GM13976 (cell line): Measurements from ENCODE around the gene PAK1IP1.
A peak's percentile ranks its signal among the peaks of the same experiment; 100 is the strongest.
"Not testable (repeated sequence)": the region's sequence is repeated elsewhere in the genome, so short reads cannot be mapped to it uniquely, and the experiment has no call there.

Experiments used
- DNase-seq: peaks from one replicate; pipeline ENCODE4 v3.0.0; 2012; ENCODE audit warnings: low spot score
- CTCF ChIP-seq: IDR thresholded peaks from 2 replicates; pipeline ENCODE4 v1.5.1; 2012; ENCODE audit warnings: borderline replicate concordance, mild to moderate bottlenecking; ENCODE audit not compliant: insufficient read depth; ENCODE audit errors: extremely low read depth, missing control alignments, control extremely low read depth
- in situ Hi-C: fragments of 300-500 bp; cut with MboI; formaldehyde crosslinking; loops from one replicate; pipeline ENCODE4 v1.12.0; 2022; ENCODE audit warnings: low sequenced_read_pairs, mixed read lengths, inconsistent platforms; ENCODE audit not compliant: unreplicated experiment

The PAK1IP1 gene

DNA sequence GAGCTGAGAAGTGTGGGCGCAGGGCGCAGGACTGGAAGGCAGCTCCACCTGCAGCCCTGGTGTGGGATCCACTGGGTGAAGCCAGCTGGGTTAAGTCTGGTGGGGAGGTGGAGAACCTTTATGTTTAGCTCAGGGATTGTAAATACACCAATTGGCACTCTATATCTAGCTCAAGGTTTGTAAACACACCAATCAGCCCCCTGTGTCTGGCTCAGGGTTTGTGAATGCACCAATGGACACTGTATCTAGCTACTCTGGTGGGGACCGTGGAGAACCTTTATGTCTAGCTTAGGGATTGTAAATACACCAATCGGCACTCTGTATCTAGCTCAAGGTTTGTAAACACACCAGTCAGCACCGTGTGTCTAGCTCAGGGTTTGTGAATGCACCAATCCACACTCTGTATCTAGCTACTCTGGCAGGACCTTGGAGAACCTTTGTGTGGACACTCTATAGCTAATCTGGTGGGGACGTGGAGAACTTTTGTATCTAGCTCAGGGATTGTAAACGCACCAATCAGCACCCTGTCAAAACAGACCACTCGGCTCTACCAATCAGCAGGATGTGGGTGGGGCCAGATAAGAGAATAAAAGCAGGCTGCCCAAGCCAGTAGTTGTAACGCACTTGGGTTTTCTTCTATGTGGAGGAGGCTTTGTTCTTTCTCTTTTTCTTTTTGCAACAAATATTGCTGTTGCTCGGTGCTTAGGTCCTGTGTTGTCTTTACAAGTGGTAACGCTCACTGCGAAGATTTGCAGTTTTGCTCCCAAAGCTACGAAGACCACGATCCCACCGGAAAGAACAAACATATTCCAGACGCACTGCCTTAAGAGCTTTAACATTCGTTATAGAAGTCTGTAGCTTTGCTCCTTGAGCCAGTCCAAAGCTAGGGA lies 26.4 kb downstream of the PAK1IP1 start:
- in situ Hi-C loops: not testable (repeated sequence)

GRCh38 chr6:10721850-10722569 lies 27.2 kb downstream of the PAK1IP1 start:
- no peak for DNase-seq
- in situ Hi-C loops: no loop called here
- no peak for TF ChIP-seq CTCF

More for the DNA sequence above, 26.4 kb downstream of the PAK1IP1 start:
- TF ChIP-seq CTCF: peak; percentile 26
- not testable (repeated sequence) for DNase-seq

DNA sequence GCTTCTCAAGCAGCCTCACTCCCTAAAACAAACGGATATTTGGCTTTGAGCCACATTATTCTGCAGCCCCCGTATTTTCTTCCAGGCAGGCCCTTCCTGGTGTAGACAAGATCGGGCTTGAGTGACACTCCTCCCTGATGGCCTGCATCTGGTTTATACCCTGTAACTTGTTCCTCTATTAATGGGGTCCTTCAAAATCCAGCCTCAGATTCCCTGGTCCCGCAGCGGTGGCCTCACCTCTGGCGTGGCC lies 27.7 kb downstream of the PAK1IP1 start:
- TF ChIP-seq CTCF: no peak
- DNase-seq: no peak
- in situ Hi-C loops: no loop called here

DNA sequence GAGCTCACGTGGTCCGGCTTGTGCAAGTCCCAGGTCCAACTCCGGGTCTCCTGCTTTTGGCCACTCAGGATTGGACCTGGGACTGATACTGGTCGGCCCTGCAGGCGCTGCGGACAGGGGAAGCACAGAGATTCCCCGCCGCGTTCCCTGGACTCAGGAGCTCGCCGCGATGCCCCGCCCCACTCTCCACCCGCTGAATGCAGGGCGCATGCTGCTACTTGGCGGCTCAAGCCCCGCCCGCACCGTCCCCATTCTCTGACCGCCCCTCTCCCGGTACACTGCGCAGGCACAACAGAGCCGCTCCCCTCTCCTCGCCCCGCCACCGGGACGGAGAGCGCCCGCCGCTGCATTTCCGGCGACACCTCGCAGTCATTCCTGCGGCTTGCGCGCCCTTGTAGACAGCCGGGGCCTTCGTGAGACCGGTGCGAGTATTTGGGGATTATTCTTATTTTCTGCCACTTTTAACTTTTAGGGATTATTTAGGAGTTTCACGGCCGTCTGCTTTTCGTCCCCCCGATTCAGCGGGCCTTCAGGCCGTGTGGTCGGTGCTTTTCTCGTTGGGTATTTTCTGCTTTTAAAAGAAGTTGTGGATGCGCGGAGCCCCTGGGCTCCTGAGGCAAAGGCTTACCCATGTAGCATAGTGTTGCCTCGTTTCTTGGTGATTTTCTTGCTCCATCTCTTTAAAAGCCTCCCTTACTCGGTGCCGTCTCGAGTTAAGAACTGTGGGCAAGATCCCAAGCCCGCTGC lies 28.2 kb downstream of the PAK1IP1 start, which contains the start of gene TMEM14C:
TMEM14C (plus strand) TSS at position 251 of the 747 bp plus-strand sequence. CDS start 1,544 bp downstream, outside the sequence.
- in situ Hi-C loops: no loop called here
- DNase-seq: peak; percentile 98

GRCh38 chr6:10723567-10723881 lies 28.8 kb downstream of the PAK1IP1 start:
- TF ChIP-seq CTCF: no peak
- in situ Hi-C loops: no loop called here
- DNase-seq: no peak

More for the DNA sequence above, 28.2 kb downstream of the PAK1IP1 start, which contains the start of gene TMEM14C:
- no peak for TF ChIP-seq CTCF

DNA sequence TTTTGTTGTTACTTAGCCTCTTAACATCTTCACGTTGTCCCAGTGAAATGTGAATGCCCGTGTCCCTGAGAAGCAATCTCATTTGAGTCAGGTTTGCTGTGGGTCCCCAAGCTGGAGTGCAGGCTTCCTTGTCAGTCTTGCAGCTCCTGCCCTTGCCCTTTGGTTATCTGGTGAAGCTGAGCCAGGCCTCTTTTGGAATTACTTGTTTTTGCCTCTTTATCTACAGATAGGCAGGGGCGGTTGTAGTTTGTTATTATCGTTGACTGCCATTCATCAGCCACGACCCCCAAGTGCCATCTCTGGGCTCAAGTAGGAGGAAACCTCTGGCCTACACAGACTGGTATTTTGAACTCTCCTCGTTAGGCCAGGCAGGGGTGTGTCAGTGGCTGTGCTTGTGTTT lies 30.3 kb downstream of the PAK1IP1 start:
- TF ChIP-seq CTCF: no peak
- in situ Hi-C loops: no loop called here
- no peak for DNase-seq
